ENCODE data around the gene ARHGEF2.
A peak's percentile ranks its signal among the peaks of the same experiment; 100 is the strongest.

ARHGEF2 gene

GRCh38 chr1:155978325-155978972 is at the start of gene ARHGEF2:
TSS of gene ARHGEF2 (minus strand) at chr1:155978547. CDS start at chr1:155978427, 120 bp downstream.
- H3F3A ChIP-seq (ENCODE audit: control insufficient read depth, insufficient read depth) = peaks cover 20% of the 10 kb centered on the region

GRCh38 chr1:156026588-156026987 is 48.2 kb upstream of the ARHGEF2 start:
- Histone ChIP-seq H3K79me2 (ENCODE audit: control insufficient read depth, low read length) (no peaks in the 10 kb centered on the region), H3K9me2 (replicated peaks; ENCODE audit: control insufficient read depth, low read length) (no peaks in the 10 kb centered on the region), H4K20me1 (ENCODE audit: control insufficient read depth, insufficient read depth, low read depth, low read length) (no peaks in the 10 kb centered on the region), H3K27me3 (ENCODE audit: control insufficient read depth, low read length) (no peaks in the 10 kb centered on the region), H3K4me3 (ENCODE audit: low read length) (no peak overlapping the region), H3K4me1 (ENCODE audit: control insufficient read depth, low read length) (peaks cover 8% of the 10 kb centered on the region), H3K27ac (ENCODE audit: low read depth, low read length) (no peak overlapping the region), H3K9me3 (ENCODE audit: control insufficient read depth, insufficient read depth, low read length) (no peaks in the 10 kb centered on the region), H3K36me3 (ENCODE audit: control insufficient read depth, low read length) (no peaks in the 10 kb centered on the region), H3K4me2 (ENCODE audit: low read length) (no peak overlapping the region), H3F3A (ENCODE audit: control insufficient read depth, insufficient read depth) (no peaks in the 10 kb centered on the region)
- TF ChIP-seq EZH2phosphoT487 (IDR thresholded peaks at IDR 0.05; ENCODE audit: borderline replicate concordance, low read length) = no peak
- TF ChIP-seq CTCF (IDR thresholded peaks at IDR 0.05; ENCODE audit: low read depth, low read length, poor library complexity, severe bottlenecking) = no peak

More at GRCh38 chr1:155978325-155978972, at the start of gene ARHGEF2:
- Histone ChIP-seq H3K4me3 (ENCODE audit: low read length) (peak within 1 kb of the TSS; percentile 81), H3K79me2 (ENCODE audit: control insufficient read depth, low read length) (peaks cover 80% of the 10 kb centered on the region), H3K36me3 (ENCODE audit: control insufficient read depth, low read length) (peaks cover 49% of the 10 kb centered on the region), H3K4me1 (ENCODE audit: control insufficient read depth, low read length) (peaks cover 85% of the 10 kb centered on the region), H3K4me2 (ENCODE audit: low read length) (peak within 1 kb of the TSS; percentile 99), H3K27me3 (ENCODE audit: control insufficient read depth, low read length) (no peaks in the 10 kb centered on the region), H4K20me1 (ENCODE audit: control insufficient read depth, insufficient read depth, low read depth, low read length) (peaks cover 21% of the 10 kb centered on the region), H3K9me2 (replicated peaks; ENCODE audit: control insufficient read depth, low read length) (no peaks in the 10 kb centered on the region), H3K27ac (ENCODE audit: low read depth, low read length) (peak within 1 kb of the TSS; percentile 89), H3K9me3 (ENCODE audit: control insufficient read depth, insufficient read depth, low read length) (no peaks in the 10 kb centered on the region)
- no peak for TF ChIP-seq EZH2phosphoT487 (IDR thresholded peaks at IDR 0.05; ENCODE audit: borderline replicate concordance, low read length)
- TF ChIP-seq CTCF (IDR thresholded peaks at IDR 0.05; ENCODE audit: low read depth, low read length, poor library complexity, severe bottlenecking) = peak; percentile 55

- no peaks in the 10 kb centered on the region for H3F3A ChIP-seq (ENCODE audit: control insufficient read depth, insufficient read depth)
- H3K4me1 ChIP-seq (ENCODE audit: control insufficient read depth, low read length) = peaks cover 12% of the 10 kb centered on the region
- H3K4me2 ChIP-seq (ENCODE audit: low read length) = peak overlapping the region; percentile 2
- H3K27me3 ChIP-seq (ENCODE audit: control insufficient read depth, low read length) = no peaks in the 10 kb centered on the region
- TF ChIP-seq EZH2phosphoT487 (IDR thresholded peaks at IDR 0.05; ENCODE audit: borderline replicate concordance, low read length) (no peak), CTCF (IDR thresholded peaks at IDR 0.05; ENCODE audit: low read depth, low read length, poor library complexity, severe bottlenecking) (peak; percentile 71)
- H3K9me2 ChIP-seq (replicated peaks; ENCODE audit: control insufficient read depth, low read length) = no peaks in the 10 kb centered on the region
- H3K79me2 ChIP-seq (ENCODE audit: control insufficient read depth, low read length) = 0 out of 2 replicates have a peak, but pooled peaks cover 3% of the 10 kb centered on the region
- no peaks in the 10 kb centered on the region for H3K36me3 ChIP-seq (ENCODE audit: control insufficient read depth, low read length)
- H3K4me3 ChIP-seq (ENCODE audit: low read length) = no peak overlapping the region
- H3K9me3 ChIP-seq (ENCODE audit: control insufficient read depth, insufficient read depth, low read length) = no peaks in the 10 kb centered on the region
- H4K20me1 ChIP-seq (ENCODE audit: control insufficient read depth, insufficient read depth, low read depth, low read length) = no peaks in the 10 kb centered on the region
- no peak overlapping the region for H3K27ac ChIP-seq (ENCODE audit: low read depth, low read length)
These were observed 47.5 kb upstream of the ARHGEF2 start for GRCh38 chr1:156025876-156026275.
